WTC11 (cell line): Measurements from ENCODE around the gene NCOA1. TPM values are rescaled to one million over a fixed set of nuclear protein-coding genes. Genes with fewer than 3 reads are reported as not detected.

ENCODE experiments used
- ATAC-seq: fragments of 200-7000 bp; cut with Tn5 transposase; 2 replicates; pipeline ENCODE4 v1.10.0; 2021; ENCODE audit warnings: mild to moderate bottlenecking, moderate library complexity
- CTCF ChIA-PET: fragments of 300-600 bp; sonication (Branson Sonifier 250); formaldehyde crosslinking; loops from one replicate; lab custom pipeline; 2021; ENCODE audit warnings: antibody characterized with exemption; lab: Charles Lee
- POLR2A ChIA-PET: fragments of 350-600 bp; sonication (Branson Sonifier 250); formaldehyde crosslinking; loops from one replicate; lab custom pipeline; 2021; ENCODE audit warnings: antibody characterized with exemption; lab: Charles Lee
- DNase-seq: peaks from one replicate; pipeline ENCODE4 v3.0.0; 2021; ENCODE audit warnings: low spot score
- H3K27ac Mint-ChIP-seq: 2 replicates; pipeline ENCODE4 v1.8.0; 2021; ENCODE audit warnings: mixed read lengths
- H3K27me3 Mint-ChIP-seq: 2 replicates; pipeline ENCODE4 v1.8.0; 2021; ENCODE audit warnings: low read depth, mild to moderate bottlenecking, moderate library complexity, mixed read lengths
- H3K36me3 Mint-ChIP-seq: 2 replicates; pipeline ENCODE4 v1.8.0; 2021; ENCODE audit warnings: mixed read lengths
- H3K4me1 Mint-ChIP-seq: 2 replicates; pipeline ENCODE4 v1.8.0; 2022; ENCODE audit warnings: mixed read lengths
- H3K4me3 Mint-ChIP-seq: 2 replicates; pipeline ENCODE4 v1.8.0; 2021; ENCODE audit warnings: mild to moderate bottlenecking, moderate library complexity, mixed read lengths
- H3K9me3 Mint-ChIP-seq: 2 replicates; pipeline ENCODE4 v1.8.0; 2021; ENCODE audit warnings: mixed read lengths
- AFF4 ChIP-seq: sonication (generic); formaldehyde crosslinking; IDR thresholded peaks from 2 replicates; pipeline ENCODE4 v1.8.1; 2023; ENCODE audit warnings: mild to moderate bottlenecking, missing genetic modification reagents, borderline replicate concordance
- ATF3 ChIP-seq: sonication (generic); formaldehyde crosslinking; conservative IDR thresholded peaks from 2 replicates; pipeline ENCODE4 v1.8.1; 2022; ENCODE audit warnings: mild to moderate bottlenecking, missing genetic modification reagents
- CREM ChIP-seq: sonication (generic); formaldehyde crosslinking; IDR thresholded peaks from 2 replicates; pipeline ENCODE4 v1.8.1; 2022; ENCODE audit warnings: mild to moderate bottlenecking, missing genetic modification reagents, moderate library complexity
- E2F1 ChIP-seq: sonication (generic); formaldehyde crosslinking; IDR thresholded peaks from 2 replicates; pipeline ENCODE4 v1.8.0; 2022; ENCODE audit warnings: mild to moderate bottlenecking, missing genetic modification reagents
- ETV6 ChIP-seq: sonication (generic); formaldehyde crosslinking; IDR thresholded peaks from 2 replicates; pipeline ENCODE4 v1.8.1; 2022; ENCODE audit warnings: mild to moderate bottlenecking, missing genetic modification reagents
- HMGA2 ChIP-seq: fragments of 250-450 bp; sonication (Bioruptor Pico); IDR thresholded peaks from 2 replicates; pipeline ENCODE4 v1.4.0; 2021; ENCODE audit warnings: mild to moderate bottlenecking, moderate library complexity
- JUN ChIP-seq: sonication (generic); formaldehyde crosslinking; IDR thresholded peaks from 2 replicates; pipeline ENCODE4 v1.8.0; 2023; ENCODE audit warnings: mild to moderate bottlenecking, missing genetic modification reagents
- MAX ChIP-seq: sonication (generic); formaldehyde crosslinking; IDR thresholded peaks from 2 replicates; pipeline ENCODE4 v1.8.0; 2022; ENCODE audit warnings: mild to moderate bottlenecking, missing genetic modification reagents
- MLX ChIP-seq: sonication (generic); formaldehyde crosslinking; IDR thresholded peaks from 2 replicates; pipeline ENCODE4 v1.8.1; 2023; ENCODE audit warnings: mild to moderate bottlenecking, missing genetic modification reagents, moderate library complexity
- MYBL2 ChIP-seq: sonication (generic); formaldehyde crosslinking; IDR thresholded peaks from 2 replicates; pipeline ENCODE4 v1.8.1; 2023; ENCODE audit warnings: mild to moderate bottlenecking, moderate library complexity, missing genetic modification reagents
- NR2C2 ChIP-seq: sonication (generic); formaldehyde crosslinking; IDR thresholded peaks from 2 replicates; pipeline ENCODE4 v1.8.0; 2022; ENCODE audit warnings: mild to moderate bottlenecking, missing genetic modification reagents
- RELA ChIP-seq: sonication (generic); formaldehyde crosslinking; IDR thresholded peaks from 2 replicates; pipeline ENCODE4 v1.8.1; 2022; ENCODE audit warnings: missing genetic modification reagents, mild to moderate bottlenecking, borderline replicate concordance
- SP1 ChIP-seq: sonication (generic); formaldehyde crosslinking; conservative IDR thresholded peaks from 2 replicates; pipeline ENCODE4 v1.8.1; 2022; ENCODE audit warnings: missing genetic modification reagents
- STAT6 ChIP-seq: sonication (generic); formaldehyde crosslinking; conservative IDR thresholded peaks from 2 replicates; pipeline ENCODE4 v1.8.1; 2023; ENCODE audit warnings: mild to moderate bottlenecking, low read depth, missing genetic modification reagents, moderate library complexity
- ZNF138 ChIP-seq: sonication (generic); formaldehyde crosslinking; conservative IDR thresholded peaks from 2 replicates; pipeline ENCODE4 v1.8.1; 2022; ENCODE audit warnings: mild to moderate bottlenecking, moderate library complexity, missing genetic modification reagents
- ZNF425 ChIP-seq: fragments of 250-450 bp; sonication (Bioruptor Pico); conservative IDR thresholded peaks from 2 replicates; pipeline ENCODE4 v1.9.0; 2021; ENCODE audit warnings: mild to moderate bottlenecking
- ZSCAN18 ChIP-seq: fragments of 250-450 bp; sonication (Bioruptor Pico); IDR thresholded peaks from 2 replicates; pipeline ENCODE4 v2.1.2; 2022; ENCODE audit warnings: mild to moderate bottlenecking, moderate library complexity
- total RNA-seq: library from RNA; stranded (reverse); gene quantifications from 3 replicates; pipeline ENCODE4 v1.2.3, GENCODE V29; 2021

The NCOA1 gene
- total RNA-seq, 1 experiment from 2014 or later, result 16.9 TPM

GRCh38 chr2:24577481-24577880 lies 86.4 kb downstream of the NCOA1 start:
- TF ChIP-seq ZNF425 (CRISPR knock-in tag) (no peak), MAX (CRISPR knock-in tag) (no peak), JUN (no peak), SP1 (CRISPR knock-in tag) (no peak), ATF3 (CRISPR knock-in tag) (no peak), MYBL2 (CRISPR knock-in tag) (no peak), NR2C2 (no peak), STAT6 (CRISPR knock-in tag) (no peak)
- H3K27me3 Mint-ChIP-seq, result no peaks in the 10 kb centered on the region
- H3K36me3 Mint-ChIP-seq, result no peaks in the 10 kb centered on the region
- POLR2A ChIA-PET, result no interaction called here
- no peak overlapping the region for H3K4me3 Mint-ChIP-seq
- CTCF ChIA-PET, result interaction anchor here (2.8 kb wide), 1 partner anchor 250 kb away, joined by 8 read pairs; no protein-coding TSS in a partner anchor
- no peak for ATAC-seq
- no peak for DNase-seq
- no peaks in the 10 kb centered on the region for H3K9me3 Mint-ChIP-seq
- H3K4me1 Mint-ChIP-seq, result peaks cover 39% of the 10 kb centered on the region
- H3K27ac Mint-ChIP-seq, result no peak overlapping the region

GRCh38 chr2:24579053-24579803 lies 88.2 kb downstream of the NCOA1 start:
- H3K4me1 Mint-ChIP-seq, result peaks cover 39% of the 10 kb centered on the region
- H3K9me3 Mint-ChIP-seq, result no peaks in the 10 kb centered on the region
- ATAC-seq, result peak; percentile 57
- no peak overlapping the region for H3K4me3 Mint-ChIP-seq
- peak overlapping the region; percentile 20; the same call in 1 of the 2 replicates for H3K27ac Mint-ChIP-seq
- ChIA-PET CTCF (interaction anchor here (0.7 to 2.8 kb wide), 6 partner anchors 34 to 396 kb away, joined by 3 to 8 read pairs (median 4); no protein-coding TSS in a partner anchor), POLR2A (no interaction called here)
- DNase-seq, result no peak
- H3K36me3 Mint-ChIP-seq, result no peaks in the 10 kb centered on the region
- H3K27me3 Mint-ChIP-seq, result no peaks in the 10 kb centered on the region
- TF ChIP-seq ZNF425 (CRISPR knock-in tag) (no peak), RELA (CRISPR knock-in tag) (no peak), ETV6 (no peak), CREM (CRISPR knock-in tag) (no peak), MAX (CRISPR knock-in tag) (no peak), E2F1 (CRISPR knock-in tag) (no peak), MYBL2 (CRISPR knock-in tag) (no peak), MLX (CRISPR knock-in tag) (no peak), HMGA2 (no peak), ZNF138 (no peak), ZSCAN18 (no peak), AFF4 (no peak)
